Activated CD4-positive, alpha-beta T cell treated with anti-CD3 and anti-CD28 coated beads, Interleukin-10, Interleukin-2, amounts not matched to agents 100 ng/mL and 50 ng/mL, durations not matched to agents 16 hours and 8 hours (primary cell): Measurements from ENCODE around the gene NUDCD3.
"Not testable (repeated sequence)": the region's sequence is repeated elsewhere in the genome, so short reads cannot be mapped to it uniquely, and the experiment has no call there.

ENCODE experiments used
- DNase-seq: peaks from one replicate; pipeline ENCODE4 v3.0.0-alpha.2; 2020

The NUDCD3 gene

DNA sequence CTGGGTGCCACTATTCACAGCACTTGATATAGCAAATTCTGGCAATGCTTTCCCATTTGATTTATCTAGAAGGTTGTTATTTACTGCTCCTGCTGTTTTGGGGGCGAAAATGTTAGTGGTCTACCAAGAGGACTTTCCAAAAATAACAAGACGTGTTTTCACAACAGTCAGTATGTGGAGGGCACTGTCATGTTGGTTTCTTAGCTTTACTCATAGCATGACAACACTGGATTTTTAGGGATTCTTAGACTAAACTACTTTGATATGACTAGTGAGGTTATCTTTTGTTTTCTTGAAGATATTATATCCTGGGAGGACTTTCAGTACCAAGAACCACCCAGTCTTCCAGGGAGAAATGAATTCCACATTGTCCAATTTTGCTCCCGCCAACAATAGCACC, 49.4 kb downstream of the NUDCD3 start:
- DNase-seq: no peak

DNA sequence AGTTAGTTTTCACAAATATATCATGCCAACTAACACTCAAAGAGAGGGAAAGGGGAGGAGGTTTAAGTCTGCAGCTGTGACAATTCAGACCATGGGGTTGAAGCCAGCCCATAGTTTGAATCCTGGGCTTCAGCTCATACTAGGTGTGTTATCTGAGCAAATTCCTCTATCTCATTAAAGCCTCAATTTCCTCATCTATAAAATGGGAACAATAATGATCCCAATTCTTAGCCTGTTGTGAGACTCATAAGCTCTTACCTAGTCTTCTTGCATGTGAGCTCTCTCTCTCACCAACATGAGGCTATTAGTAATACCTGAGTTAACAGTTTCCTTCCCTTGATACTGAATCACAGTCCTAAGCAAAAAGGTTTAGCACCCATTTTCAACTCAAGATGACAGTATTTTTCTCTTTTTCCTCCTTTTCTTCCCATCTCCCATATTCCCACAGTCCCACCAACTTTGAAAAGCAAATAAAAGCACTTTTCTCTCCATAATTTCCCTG, 49.8 kb downstream of the NUDCD3 start:
- no peak for DNase-seq

DNA sequence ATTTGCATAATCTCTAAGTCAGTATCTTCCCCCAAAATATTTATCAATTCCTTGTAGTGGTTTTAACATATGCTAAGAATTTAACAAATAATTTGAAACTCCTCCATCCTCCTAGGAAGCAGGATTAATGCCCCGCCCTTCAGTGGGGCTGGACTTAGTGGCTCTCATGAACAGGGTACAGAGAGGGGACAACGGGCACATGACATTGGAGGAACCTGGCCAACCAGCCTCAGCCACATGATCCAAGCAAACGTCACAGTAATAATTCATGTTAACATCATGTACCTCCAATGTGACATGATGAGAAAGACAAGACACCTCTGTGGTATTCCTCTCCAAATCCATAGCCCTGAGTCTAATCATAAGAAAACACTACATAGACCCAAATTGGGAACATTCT, 50.5 kb downstream of the NUDCD3 start:
- DNase-seq: no peak

GRCh38 chr7:44438816-44439215, 51.6 kb downstream of the NUDCD3 start:
- no peak for DNase-seq

DNA sequence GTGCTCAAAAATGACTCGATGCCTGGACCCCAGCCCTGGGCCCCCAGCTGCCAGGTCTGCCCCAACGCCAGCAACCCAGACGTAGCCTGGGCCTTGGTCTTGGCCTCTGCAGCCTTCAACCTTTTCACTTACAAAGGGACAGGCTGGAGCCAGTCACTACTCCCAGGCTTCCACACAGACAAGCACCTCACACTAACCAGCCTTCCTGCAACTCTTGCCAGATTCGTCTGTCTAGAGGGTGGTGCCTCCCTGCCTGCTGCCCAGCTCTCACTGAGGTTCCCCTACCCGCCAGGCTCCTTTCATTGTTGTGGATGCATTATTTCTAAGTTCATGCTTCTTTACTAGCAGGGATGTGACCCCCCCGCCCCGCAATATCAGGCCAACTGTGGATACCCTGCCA, 56.3 kb downstream of the NUDCD3 start:
- no peak for DNase-seq

DNA sequence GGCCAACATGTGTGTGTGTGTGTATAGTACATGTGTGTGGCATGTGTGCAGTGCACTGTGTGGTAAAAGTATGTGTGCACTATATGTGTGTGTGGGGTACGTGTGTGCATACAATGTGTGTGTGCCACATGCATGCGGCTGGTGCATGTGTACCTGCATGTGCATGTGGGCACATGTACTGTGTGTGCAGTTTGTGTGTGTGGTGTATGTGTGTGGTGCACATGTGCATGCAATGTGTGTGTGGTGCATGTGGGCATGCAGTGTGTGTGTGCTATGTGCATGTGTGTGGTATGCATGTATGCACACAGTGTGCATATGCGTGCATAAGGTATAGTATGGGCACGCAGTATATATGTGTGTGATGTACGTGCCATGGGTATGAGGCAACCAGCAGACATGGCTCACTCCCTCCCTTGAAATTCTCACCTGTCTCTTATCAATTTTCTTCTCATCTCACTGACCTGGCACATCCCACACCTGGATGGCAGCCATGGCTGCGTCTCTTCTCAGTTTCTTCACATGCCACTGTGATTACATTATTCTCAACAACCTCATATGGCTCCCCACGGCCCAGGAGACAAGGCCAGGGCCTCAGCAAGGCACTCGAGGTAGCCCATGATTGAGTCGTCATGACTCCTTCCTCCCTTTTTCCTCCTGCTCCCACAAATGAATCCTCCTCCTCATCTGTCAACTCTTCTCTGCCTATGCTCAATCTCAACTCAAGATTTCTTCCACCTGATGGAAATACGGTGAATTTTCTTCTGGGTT, 57.0 kb downstream of the NUDCD3 start:
- no peak for DNase-seq

DNA sequence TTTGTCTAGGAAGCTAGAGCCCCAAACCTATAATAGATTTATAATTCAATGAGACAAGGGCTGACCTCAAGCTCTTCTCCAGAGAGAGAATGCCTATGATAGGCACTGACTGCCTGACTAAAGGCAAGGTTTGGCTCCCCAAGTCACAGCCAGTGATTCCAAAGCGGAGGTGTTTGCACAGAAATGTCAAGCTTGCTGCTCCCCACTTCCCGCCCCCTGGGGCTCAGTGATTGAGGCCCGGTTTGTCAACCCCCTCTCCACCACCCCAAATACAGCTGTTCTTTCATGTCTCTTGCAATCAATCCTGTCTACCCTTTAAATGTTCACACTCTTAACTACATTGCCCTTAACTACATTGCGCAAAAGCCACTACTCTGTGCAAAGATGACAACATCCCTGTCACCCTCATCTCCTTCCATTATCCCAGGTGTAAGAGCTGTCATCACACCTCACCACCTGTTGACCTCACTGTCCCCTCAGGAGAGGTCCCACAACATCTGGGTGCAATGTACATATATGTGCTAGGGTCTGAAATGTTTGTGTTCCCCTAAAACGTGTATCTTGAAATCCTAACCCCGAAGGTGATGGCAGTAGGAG, 58.0 kb downstream of the NUDCD3 start:
- no peak for DNase-seq

- DNase-seq: no peak
These were observed 59.3 kb downstream of the NUDCD3 start for GRCh38 chr7:44431091-44431608.

DNA sequence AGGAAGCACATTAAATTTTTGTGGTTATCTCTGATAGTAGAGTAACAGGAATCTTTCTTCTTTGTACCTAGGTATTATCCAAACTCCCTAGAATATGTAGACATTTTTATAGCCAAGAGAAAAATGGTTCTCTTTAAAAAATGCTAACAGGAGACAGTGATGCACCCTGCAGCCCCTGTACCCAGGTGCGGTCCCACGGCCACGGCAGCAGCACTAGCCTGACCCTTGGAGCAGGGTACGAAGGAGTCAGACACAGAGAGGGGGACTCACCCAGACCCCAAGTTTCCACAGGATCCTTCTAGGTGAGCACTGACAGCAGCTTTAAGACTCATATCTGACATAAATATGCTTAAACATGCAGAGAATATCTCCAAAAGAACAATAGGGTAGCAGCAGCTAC, 60.4 kb downstream of the NUDCD3 start:
- DNase-seq: no peak

GRCh38 chr7:44424762-44425161, 65.7 kb downstream of the NUDCD3 start:
- not testable (repeated sequence) for DNase-seq

DNA sequence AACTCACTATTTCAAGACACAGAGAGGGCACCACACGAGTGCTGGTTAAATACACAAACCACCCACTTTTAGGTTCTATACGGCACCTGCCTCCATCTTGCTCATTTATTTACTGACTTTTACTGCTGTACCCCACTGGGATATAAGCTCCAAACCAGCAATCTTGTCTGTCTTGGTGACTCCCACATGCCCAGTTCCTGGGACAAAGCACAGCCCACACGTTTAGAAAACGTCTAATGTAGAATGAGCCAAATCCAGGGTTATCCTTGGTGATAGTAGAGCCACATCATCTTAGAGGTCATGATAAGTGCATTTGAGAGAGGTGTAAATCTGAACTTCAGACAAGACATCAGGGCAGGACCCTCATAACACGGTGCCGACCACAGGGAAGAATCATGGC, 73.5 kb downstream of the NUDCD3 start:
- no peak for DNase-seq

DNA sequence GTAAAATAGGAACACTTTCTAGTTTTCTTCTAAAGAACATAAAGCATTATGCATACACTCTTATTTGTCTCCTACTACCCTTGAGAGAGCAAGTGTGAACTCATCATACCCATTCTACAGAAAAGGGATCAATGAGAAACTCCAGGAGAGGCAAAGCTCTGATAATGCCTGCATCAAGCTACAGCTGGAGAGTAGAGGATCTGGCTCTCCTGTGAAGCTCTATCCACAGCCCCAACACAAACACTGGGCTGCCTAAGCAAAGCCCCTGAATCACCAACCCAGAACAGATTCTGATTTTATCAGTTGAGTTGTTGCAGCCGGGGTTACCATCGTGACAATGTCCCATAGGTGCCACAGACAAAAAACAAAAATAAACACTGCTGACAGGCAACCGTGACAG, 74.9 kb downstream of the NUDCD3 start:
- no peak for DNase-seq

GRCh38 chr7:44415047-44415446, 75.4 kb downstream of the NUDCD3 start:
- no peak for DNase-seq

DNA sequence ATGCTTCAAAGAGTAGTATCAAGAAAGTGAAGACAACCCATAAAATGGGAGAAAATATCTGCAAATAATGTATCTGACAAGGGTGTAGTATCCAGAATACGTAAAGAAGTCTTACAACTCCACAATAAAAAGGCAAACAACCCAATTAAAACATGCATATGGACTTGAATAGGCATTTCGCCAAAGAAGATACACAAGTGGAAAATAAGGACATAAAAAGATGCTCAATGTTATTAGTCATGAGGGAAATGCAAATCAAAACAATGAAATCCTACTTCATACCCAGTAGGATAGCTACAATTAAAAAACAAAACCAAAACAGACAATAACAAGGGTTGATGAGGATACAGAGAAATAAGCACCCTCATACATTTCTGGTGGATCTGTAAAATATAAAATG, 79.2 kb downstream of the NUDCD3 start:
- no peak for DNase-seq

GRCh38 chr7:44408596-44408995, 81.9 kb downstream of the NUDCD3 start:
- no peak for DNase-seq

GRCh38 chr7:44403775-44404174, 86.7 kb downstream of the NUDCD3 start:
- no peak for DNase-seq

GRCh38 chr7:44403176-44403759, 87.2 kb downstream of the NUDCD3 start:
- DNase-seq: no peak

GRCh38 chr7:44402401-44403060, 87.9 kb downstream of the NUDCD3 start:
- DNase-seq: no peak

DNA sequence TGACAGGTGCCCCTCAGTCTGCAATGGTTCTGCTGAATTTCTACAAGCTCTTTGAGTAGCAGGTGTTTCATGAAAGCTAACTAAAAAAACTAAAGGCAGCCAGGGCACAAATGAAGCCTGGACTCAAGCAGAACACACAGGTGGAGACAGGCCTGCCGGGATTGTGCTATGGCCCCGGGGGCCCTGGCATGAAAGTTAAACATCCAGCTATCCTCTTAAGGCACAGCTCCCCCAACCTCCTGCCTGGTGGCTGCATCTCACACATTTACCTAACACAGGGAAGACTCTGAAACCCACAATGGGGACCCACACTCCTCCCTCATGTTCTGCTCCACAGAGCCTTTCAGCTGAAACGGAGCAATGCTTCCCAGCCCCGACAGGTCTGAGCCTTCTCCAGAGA, 88.8 kb downstream of the NUDCD3 start:
- DNase-seq: no peak

DNA sequence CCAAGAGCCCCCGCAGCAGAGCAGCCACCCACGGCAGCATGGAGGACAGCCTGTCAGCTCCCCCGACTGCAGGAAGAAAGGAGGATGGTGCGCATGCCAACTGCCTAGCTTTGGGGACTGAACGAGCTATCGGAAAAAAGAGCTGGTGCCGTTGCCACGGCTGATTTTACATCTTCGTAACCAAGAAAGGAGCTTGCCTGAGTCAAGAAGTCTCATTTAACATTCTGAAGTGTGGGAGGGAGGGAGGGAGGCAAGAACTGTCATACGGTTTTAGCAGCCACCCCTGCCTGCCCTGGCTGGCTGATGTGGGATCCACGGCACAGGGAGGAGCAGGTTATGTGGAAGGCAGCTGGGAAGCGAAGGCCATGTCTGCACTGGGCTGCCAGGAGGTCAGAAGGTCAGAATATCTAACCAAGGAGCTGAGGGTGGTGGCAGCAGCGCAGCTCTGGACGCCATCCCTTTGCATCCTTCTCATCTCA, 90.4 kb downstream of the NUDCD3 start:
- DNase-seq: no peak

DNA sequence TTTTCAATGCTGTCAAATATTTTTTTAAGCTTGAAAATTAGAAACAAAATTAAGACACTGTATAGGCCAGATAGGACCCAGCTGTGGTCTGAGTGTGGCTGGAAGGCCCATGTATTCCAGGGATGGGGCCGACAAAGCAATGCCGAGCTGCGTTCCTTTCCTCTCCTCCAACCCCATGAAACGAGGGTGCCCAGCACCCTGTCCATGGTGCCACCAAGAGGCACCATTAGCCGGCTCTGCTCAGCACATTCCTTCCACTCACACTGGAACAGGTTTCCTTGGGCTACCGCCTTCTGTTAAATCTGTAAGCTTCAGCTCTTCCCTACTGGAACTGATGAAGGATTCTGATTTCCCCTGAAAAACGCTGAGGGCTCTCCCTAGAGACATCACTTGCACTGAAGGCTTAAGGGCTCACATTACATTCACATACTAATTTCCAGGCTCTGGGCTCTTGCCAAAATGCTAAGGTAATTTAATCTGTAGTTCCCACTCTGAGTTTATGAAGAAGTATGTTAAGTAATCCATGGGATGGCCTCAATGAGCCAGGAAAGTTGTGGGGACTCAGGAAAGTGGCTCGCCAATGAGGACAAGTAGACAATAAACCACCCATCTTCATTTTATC, 91.4 kb downstream of the NUDCD3 start:
- DNase-seq: no peak

DNA sequence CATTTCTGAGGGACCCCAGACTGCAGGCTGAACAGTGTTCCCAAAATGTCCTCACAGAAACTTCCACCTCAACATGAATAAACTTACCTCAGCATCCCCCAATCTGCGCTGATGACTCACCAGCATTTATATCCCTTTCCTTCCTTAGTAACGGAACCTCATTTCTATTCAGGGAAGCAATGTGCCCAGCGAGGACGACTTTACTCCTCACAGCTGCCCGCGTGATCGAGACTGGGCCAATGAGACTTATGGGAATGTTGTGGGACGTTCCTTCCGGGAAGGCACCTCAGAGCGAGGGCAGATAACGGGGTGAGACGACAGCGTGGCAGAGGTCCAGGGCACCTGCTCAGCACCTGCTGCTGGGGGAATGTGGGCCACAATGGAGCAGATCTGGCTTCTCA, 91.9 kb downstream of the NUDCD3 start:
- DNase-seq: no peak
